NCI-H2227 treated with DMSO at 0.1 percent for 48 hours (cell line): Measurements from ENCODE around the gene CEP164.

Experiments
- DNase-seq: peaks from one replicate; lab custom pipeline; 2025; lab: John Stamatoyannopoulos, UW

The CEP164 gene

DNA sequence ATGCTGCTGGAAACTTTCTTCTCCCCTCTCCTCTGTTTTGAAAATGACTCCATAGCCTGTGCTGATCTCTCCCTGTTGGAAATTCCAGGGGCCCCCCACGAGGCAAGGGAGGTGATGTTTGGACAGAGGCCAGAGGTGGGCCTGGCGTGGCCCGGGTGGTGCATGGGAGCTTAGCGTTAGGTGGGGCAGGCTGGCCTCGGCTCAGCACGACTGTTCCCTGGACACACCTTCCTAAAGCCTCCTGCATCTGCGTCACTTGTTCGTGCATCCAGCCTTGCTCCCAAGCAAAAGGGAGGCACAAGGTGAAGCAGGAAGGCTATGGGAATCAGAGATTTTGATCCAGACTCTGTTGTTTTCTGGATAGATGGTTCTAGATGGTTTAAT is 135.2 kb downstream of the CEP164 start:
- no peak for DNase-seq
